Suprapubic skin (tissue), 4 donors: ENCODE results near the gene FAM32A. TPM values are rescaled to one million over a fixed set of nuclear protein-coding genes. Genes with fewer than 3 reads are reported as not detected.

ENCODE experiments used
- DNase-seq, 2 donors: peaks; one replicate each; pipeline ENCODE4 v3.0.0-alpha.2; 2019; ENCODE audit warnings: low spot score in 2 of 2
- H3K27ac ChIP-seq: fragments of 200-600 bp; sonication (generic); one replicate; pipeline ENCODE4 v1.5.1; 2019
- H3K27me3 ChIP-seq: fragments of 200-600 bp; sonication (generic); one replicate; pipeline ENCODE4 v1.5.1; 2019
- H3K36me3 ChIP-seq: fragments of 200-600 bp; sonication (generic); one replicate; pipeline ENCODE4 v1.5.1; 2019
- H3K4me1 ChIP-seq: fragments of 200-600 bp; sonication (generic); one replicate; pipeline ENCODE4 v1.5.1; 2019
- H3K4me3 ChIP-seq: fragments of 200-600 bp; sonication (generic); one replicate; pipeline ENCODE4 v1.5.1; 2019; ENCODE audit warnings: mild to moderate bottlenecking
- H3K9me3 ChIP-seq: fragments of 200-600 bp; sonication (generic); one replicate; pipeline ENCODE4 v1.5.1; 2019
- EP300 ChIP-seq: sonication (generic); formaldehyde crosslinking; IDR thresholded peaks from one replicate; pipeline ENCODE4 v1.6.1; 2017; ENCODE audit warnings: antibody characterized with exemption
- POLR2A ChIP-seq, 2 donors: fragments of 450-650 bp; IDR thresholded peaks; one replicate each; pipeline ENCODE4 v1.6.1; 2017; ENCODE audit warnings: antibody characterized with exemption in 2 of 2, mild to moderate bottlenecking in 2 of 2, moderate library complexity in 2 of 2
- POLR2AphosphoS5 ChIP-seq, 3 donors: sonication (generic); formaldehyde crosslinking; IDR thresholded peaks; one replicate each; pipeline ENCODE4 v1.6.1; 2017; ENCODE audit warnings: antibody characterized with exemption in 3 of 3
- WGBS: methylation state at CpG from one replicate; pipeline ENCODE4 v1.1.5; 2018; 5-methylcytosine and 5-hydroxymethylcytosine counted together
- total RNA-seq, 4 donors: library from RNA; depleted of rRNA; stranded (reverse); fragments of >200 nt; gene quantifications; one replicate each; pipeline ENCODE4 v1.1.0, GENCODE V29; 2016
- TF ChIP-seq, protein P1 (sequence below), 2 donors: fragments of 200-600 bp in 1 of 2; fragments of 450-650 bp in 1 of 2; sonication (generic) in 1 of 2; IDR thresholded peaks; one replicate each; pipeline ENCODE4 v1.5.1; 2016 to 2019; ENCODE audit warnings: antibody characterized with exemption in 2 of 2, mild to moderate bottlenecking in 1 of 2, moderate library complexity in 1 of 2

Gene FAM32A
- total RNA-seq, 4 donors from 2014 or later, result 64.2 to 102 (median 81.2) TPM

- H3K27me3 ChIP-seq, result no peaks in the 10 kb centered on the region
- WGBS, result 92% methylated on average over 17 of the region's 33 CpGs
- H3K4me1 ChIP-seq, result no peaks in the 10 kb centered on the region
- TF ChIP-seq POLR2AphosphoS5 (IDR thresholded peaks at IDR 0.05), result no peak
- TF ChIP-seq, protein P1, sequence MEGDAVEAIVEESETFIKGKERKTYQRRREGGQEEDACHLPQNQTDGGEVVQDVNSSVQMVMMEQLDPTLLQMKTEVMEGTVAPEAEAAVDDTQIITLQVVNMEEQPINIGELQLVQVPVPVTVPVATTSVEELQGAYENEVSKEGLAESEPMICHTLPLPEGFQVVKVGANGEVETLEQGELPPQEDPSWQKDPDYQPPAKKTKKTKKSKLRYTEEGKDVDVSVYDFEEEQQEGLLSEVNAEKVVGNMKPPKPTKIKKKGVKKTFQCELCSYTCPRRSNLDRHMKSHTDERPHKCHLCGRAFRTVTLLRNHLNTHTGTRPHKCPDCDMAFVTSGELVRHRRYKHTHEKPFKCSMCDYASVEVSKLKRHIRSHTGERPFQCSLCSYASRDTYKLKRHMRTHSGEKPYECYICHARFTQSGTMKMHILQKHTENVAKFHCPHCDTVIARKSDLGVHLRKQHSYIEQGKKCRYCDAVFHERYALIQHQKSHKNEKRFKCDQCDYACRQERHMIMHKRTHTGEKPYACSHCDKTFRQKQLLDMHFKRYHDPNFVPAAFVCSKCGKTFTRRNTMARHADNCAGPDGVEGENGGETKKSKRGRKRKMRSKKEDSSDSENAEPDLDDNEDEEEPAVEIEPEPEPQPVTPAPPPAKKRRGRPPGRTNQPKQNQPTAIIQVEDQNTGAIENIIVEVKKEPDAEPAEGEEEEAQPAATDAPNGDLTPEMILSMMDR (IDR thresholded peaks at IDR 0.05), result no peak
- TF ChIP-seq POLR2A (IDR thresholded peaks at IDR 0.05), result no peak
- no peak for TF ChIP-seq EP300
- H3K4me3 ChIP-seq, result no peak overlapping the region
- peaks cover 94% of the 10 kb centered on the region for H3K36me3 ChIP-seq
- no peaks in the 10 kb centered on the region for H3K9me3 ChIP-seq
- no peak for DNase-seq
- H3K27ac ChIP-seq, result no peak overlapping the region
Measured at GRCh38 chr19:16226878-16227836, 41.9 kb downstream of the FAM32A start.

DNA sequence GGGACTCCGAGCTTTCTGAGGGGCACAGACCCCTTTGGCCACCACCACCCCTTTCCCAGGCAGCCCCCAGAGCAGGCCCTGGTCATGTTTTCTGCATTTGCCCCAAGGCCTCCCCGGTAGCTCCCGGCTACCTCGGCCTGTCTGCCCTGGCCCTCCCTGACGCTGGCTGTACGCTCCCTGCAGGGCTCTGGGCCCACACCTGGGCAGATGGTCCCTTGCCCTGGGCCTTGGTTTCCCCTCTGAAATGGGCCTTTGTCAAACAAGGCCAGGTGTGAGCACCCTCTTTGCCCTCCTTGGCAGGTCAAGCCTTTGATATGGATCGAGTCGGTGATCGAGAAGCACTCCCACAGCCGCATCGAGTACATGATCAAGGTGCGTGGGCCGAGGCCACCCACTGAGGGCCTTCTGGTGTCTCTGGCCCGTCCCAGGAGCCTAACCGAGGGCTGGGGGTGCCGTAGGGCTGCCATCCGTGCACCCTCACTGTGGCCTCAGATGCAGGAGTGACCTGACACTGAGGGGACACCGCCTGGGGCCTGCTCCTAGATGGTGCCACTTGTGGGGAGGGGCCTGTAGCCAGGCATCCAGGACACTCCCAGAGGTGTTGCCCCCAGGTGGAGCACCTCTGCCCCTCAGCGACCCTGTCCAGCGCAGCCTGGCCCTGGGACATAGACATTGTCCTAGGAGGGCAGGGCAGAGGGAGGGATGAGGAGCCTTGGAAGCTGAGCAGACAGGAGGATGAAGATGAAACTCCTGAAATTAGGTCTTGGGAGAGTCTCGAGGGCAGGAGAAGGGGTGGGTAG lies 42.8 kb downstream of the FAM32A start:
- H3K4me1 ChIP-seq, result no peaks in the 10 kb centered on the region
- no peaks in the 10 kb centered on the region for H3K9me3 ChIP-seq
- TF ChIP-seq POLR2AphosphoS5 (IDR thresholded peaks at IDR 0.05), result no peak
- TF ChIP-seq, protein P1 (IDR thresholded peaks at IDR 0.05), result no peak
- H3K27me3 ChIP-seq, result no peaks in the 10 kb centered on the region
- WGBS, result 94% methylated on average over 9 of the region's 21 CpGs
- no peak for DNase-seq
- H3K27ac ChIP-seq, result no peak overlapping the region
- H3K4me3 ChIP-seq, result no peak overlapping the region
- H3K36me3 ChIP-seq, result peaks cover 93% of the 10 kb centered on the region

GRCh38 chr19:16228637-16229321 lies 43.6 kb downstream of the FAM32A start:
- H3K4me3 ChIP-seq, result no peak overlapping the region
- H3K36me3 ChIP-seq, result peaks cover 93% of the 10 kb centered on the region
- no peak for TF ChIP-seq POLR2AphosphoS5 (IDR thresholded peaks at IDR 0.05)
- TF ChIP-seq, protein P1 (IDR thresholded peaks at IDR 0.05), result no peak
- no peak for TF ChIP-seq EP300
- no peak for TF ChIP-seq POLR2A (IDR thresholded peaks at IDR 0.05)

DNA sequence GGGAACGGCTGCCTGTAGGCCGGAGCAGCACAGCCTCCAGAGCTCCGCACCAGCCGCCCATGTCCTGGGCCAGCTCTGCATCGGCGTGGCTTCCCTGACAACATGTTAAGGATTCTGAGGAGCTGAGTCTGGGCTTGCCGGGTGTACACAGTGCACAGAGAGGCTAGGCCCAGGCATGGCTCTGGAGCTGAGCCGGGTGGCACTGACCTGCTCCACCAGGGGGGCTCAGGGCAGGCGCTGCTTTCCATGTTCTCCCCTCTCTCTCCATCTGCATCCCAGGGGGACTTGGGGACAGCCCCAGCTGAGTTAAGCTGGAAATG lies 44.1 kb downstream of the FAM32A start:
- H3K4me1 ChIP-seq, result no peaks in the 10 kb centered on the region
- H3K27me3 ChIP-seq, result no peaks in the 10 kb centered on the region
- no peak overlapping the region for H3K4me3 ChIP-seq
- H3K27ac ChIP-seq, result no peak overlapping the region
- no peak for TF ChIP-seq EP300
- TF ChIP-seq, protein P1 (IDR thresholded peaks at IDR 0.05), result no peak
- TF ChIP-seq POLR2AphosphoS5 (IDR thresholded peaks at IDR 0.05), result no peak
- TF ChIP-seq POLR2A (IDR thresholded peaks at IDR 0.05), result no peak
- H3K9me3 ChIP-seq, result no peaks in the 10 kb centered on the region
- peaks cover 93% of the 10 kb centered on the region for H3K36me3 ChIP-seq
- no peak for DNase-seq
- 77% methylated on average over 7 of the region's 9 CpGs for WGBS

More at GRCh38 chr19:16228637-16229321, 43.6 kb downstream of the FAM32A start:
- no peaks in the 10 kb centered on the region for H3K9me3 ChIP-seq
- no peak for DNase-seq
- no peaks in the 10 kb centered on the region for H3K27me3 ChIP-seq
- H3K4me1 ChIP-seq, result no peaks in the 10 kb centered on the region
- WGBS, result 93% methylated on average over 15 of the region's 21 CpGs
- no peak overlapping the region for H3K27ac ChIP-seq
